Measurements from ENCODE around the gene GRIK1. TPM values are rescaled to one million over a fixed set of nuclear protein-coding genes. Genes with fewer than 3 reads are reported as not detected.

The GRIK1 gene
- total RNA-seq, 5 donors from 2014 or later (not counting 1 experiment from before 2014, with no cell fraction given) = not detected

GRCh38 chr21:29499229-29499628 is 440.6 kb downstream of the GRIK1 start:
- Mint-ChIP-seq H3K36me3 (peaks cover 46% of the 10 kb centered on the region), H3K27me3 (no peaks in the 10 kb centered on the region), H3K9me3 (peaks cover 6 to 7% (median 6%) of the 10 kb centered on the region in 3 donors), H3K4me1 (peaks cover 0 to 3% (median 2%) of the 10 kb centered on the region in 3 donors), H3K27ac (no peak overlapping the region), H3K4me3 (no peak overlapping the region)
- WGBS (ENCODE audit: insufficient coverage) = 73% methylated on average over 2 of the region's 4 CpGs
- ChIA-PET POLR2A (no interaction called here), CTCF (no interaction called here)
- no peaks in the 10 kb centered on the region for H3K27me3 ChIP-seq (replicated peaks in 1 of 2; ENCODE audit: control insufficient read depth in 2 of 2, extremely low read depth in 1 of 2, insufficient read depth in 2 of 2, low read length in 1 of 2)
- peaks cover 4% of the 10 kb centered on the region for H3K9me3 ChIP-seq
- no peaks in the 10 kb centered on the region for H3K36me3 ChIP-seq (ENCODE audit: control insufficient read depth in 2 of 2, extremely low read depth in 1 of 2, insufficient read depth in 1 of 2, low read length in 1 of 2)
- no peaks in the 10 kb centered on the region for H3K4me1 ChIP-seq (ENCODE audit: control insufficient read depth in 1 of 2, extremely low read depth in 1 of 2, insufficient read depth in 2 of 2, low read length in 2 of 2)
- DNase-seq (no peak), ATAC-seq (replicated peaks in 1 of 4) (no peak)
- no peak overlapping the region for H3K27ac ChIP-seq (ENCODE audit: low read length)
- H3K4me3 ChIP-seq (ENCODE audit: control insufficient read depth in 1 of 2, extremely low read depth in 1 of 2, low read length in 1 of 2) = no peak overlapping the region

- Histone ChIP-seq H3K9me3 (peaks cover 4% of the 10 kb centered on the region), H3K4me3 (ENCODE audit: control insufficient read depth in 1 of 2, extremely low read depth in 1 of 2, low read length in 1 of 2) (no peak overlapping the region), H3K4me1 (ENCODE audit: control insufficient read depth in 1 of 2, extremely low read depth in 1 of 2, insufficient read depth in 2 of 2, low read length in 2 of 2) (no peaks in the 10 kb centered on the region), H3K27me3 (replicated peaks in 1 of 2; ENCODE audit: control insufficient read depth in 2 of 2, extremely low read depth in 1 of 2, insufficient read depth in 2 of 2, low read length in 1 of 2) (no peaks in the 10 kb centered on the region), H3K36me3 (ENCODE audit: control insufficient read depth in 2 of 2, extremely low read depth in 1 of 2, insufficient read depth in 1 of 2, low read length in 1 of 2) (no peaks in the 10 kb centered on the region), H3K27ac (ENCODE audit: low read length) (no peak overlapping the region)
- peaks cover 58% of the 10 kb centered on the region for H3K36me3 Mint-ChIP-seq
- CTCF ChIA-PET = no interaction called here
- DNase-seq (no peak), ATAC-seq (replicated peaks in 1 of 4) (no peak)
- WGBS (ENCODE audit: insufficient coverage) = no CpG with 5 or more reads among the region's 1 CpG
- POLR2A ChIA-PET = no interaction called here
- peaks cover 2 to 6% (median 3%) of the 10 kb centered on the region in 3 donors for H3K4me1 Mint-ChIP-seq
- H3K27ac Mint-ChIP-seq = no peak overlapping the region
- H3K4me3 Mint-ChIP-seq = no peak overlapping the region
- H3K9me3 Mint-ChIP-seq = peaks cover 6 to 16% (median 7%) of the 10 kb centered on the region in 3 donors
- H3K27me3 Mint-ChIP-seq = no peaks in the 10 kb centered on the region
Observed at GRCh38 chr21:29496337-29496736, 443.5 kb downstream of the GRIK1 start.

GRCh38 chr21:29490016-29490415 is 449.8 kb downstream of the GRIK1 start:
- CTCF ChIA-PET = no interaction called here
- no peak overlapping the region for H3K27ac Mint-ChIP-seq

GRCh38 chr21:29487154-29487553 is 452.6 kb downstream of the GRIK1 start:
- H3K36me3 ChIP-seq (ENCODE audit: control insufficient read depth in 2 of 2, extremely low read depth in 1 of 2, insufficient read depth in 1 of 2, low read length in 1 of 2) = no peaks in the 10 kb centered on the region
- CTCF ChIA-PET = interaction anchor here in 1 of 2 donors (0.5 kb wide), 1 partner anchor 1778 kb away, joined by 4 read pairs; no protein-coding TSS in a partner anchor
- POLR2A ChIA-PET = no interaction called here
- Mint-ChIP-seq H3K9me3 (peaks cover 0 to 7% (median 0%) of the 10 kb centered on the region in 3 donors), H3K27ac (no peak overlapping the region), H3K4me3 (no peak overlapping the region), H3K36me3 (peaks cover 27% of the 10 kb centered on the region), H3K4me1 (no peaks in the 10 kb centered on the region), H3K27me3 (no peaks in the 10 kb centered on the region)
- H3K9me3 ChIP-seq = no peaks in the 10 kb centered on the region
- H3K27me3 ChIP-seq (replicated peaks in 1 of 2; ENCODE audit: control insufficient read depth in 2 of 2, extremely low read depth in 1 of 2, insufficient read depth in 2 of 2, low read length in 1 of 2) = no peaks in the 10 kb centered on the region
- no peak overlapping the region for H3K27ac ChIP-seq (ENCODE audit: low read length)
- DNase-seq (no peak), ATAC-seq (replicated peaks in 1 of 4) (no peak)
- H3K4me3 ChIP-seq (ENCODE audit: control insufficient read depth in 1 of 2, extremely low read depth in 1 of 2, low read length in 1 of 2) = no peak overlapping the region
- no peaks in the 10 kb centered on the region for H3K4me1 ChIP-seq (ENCODE audit: control insufficient read depth in 1 of 2, extremely low read depth in 1 of 2, insufficient read depth in 2 of 2, low read length in 2 of 2)
- 0% methylated on average over 1 of the region's 4 CpGs for WGBS (ENCODE audit: insufficient coverage)

More at GRCh38 chr21:29490016-29490415, 449.8 kb downstream of the GRIK1 start:
- no peaks in the 10 kb centered on the region for H3K4me1 ChIP-seq (ENCODE audit: control insufficient read depth in 1 of 2, extremely low read depth in 1 of 2, insufficient read depth in 2 of 2, low read length in 2 of 2)
- H3K36me3 ChIP-seq (ENCODE audit: control insufficient read depth in 2 of 2, extremely low read depth in 1 of 2, insufficient read depth in 1 of 2, low read length in 1 of 2) = no peaks in the 10 kb centered on the region
- no peak overlapping the region for H3K4me3 ChIP-seq (ENCODE audit: control insufficient read depth in 1 of 2, extremely low read depth in 1 of 2, low read length in 1 of 2)
- POLR2A ChIA-PET = no interaction called here
- H3K27ac ChIP-seq (ENCODE audit: low read length) = no peak overlapping the region
- Mint-ChIP-seq H3K9me3 (peaks cover 0 to 10% (median 0%) of the 10 kb centered on the region in 3 donors), H3K27me3 (no peaks in the 10 kb centered on the region), H3K4me1 (peaks cover 0 to 6% (median 0%) of the 10 kb centered on the region in 3 donors), H3K4me3 (no peak overlapping the region), H3K36me3 (peaks cover 33% of the 10 kb centered on the region)
- no peaks in the 10 kb centered on the region for H3K9me3 ChIP-seq
- ATAC-seq (replicated peaks in 1 of 4) = no peak
- no peak for DNase-seq
- no peaks in the 10 kb centered on the region for H3K27me3 ChIP-seq (replicated peaks in 1 of 2; ENCODE audit: control insufficient read depth in 2 of 2, extremely low read depth in 1 of 2, insufficient read depth in 2 of 2, low read length in 1 of 2)
- WGBS (ENCODE audit: insufficient coverage) = 100% methylated on average over 3 of the region's 3 CpGs

Other genes starting within 250 kb of the GRIK1 start
- not detected for gene CLDN17, start 226.8 kb upstream of the GRIK1 start, total RNA-seq

Data from T-cell (primary cell).